SK-N-MC (cell line): ENCODE data around the gene PDCD1LG2.

Experiments used
- EZH2 ChIP-seq: fragments of 200-600 bp; sonication (generic); IDR thresholded peaks from one replicate; pipeline ENCODE4 v1.6.1; 2017; ENCODE audit warnings: antibody characterized with exemption
- POLR2AphosphoS5 ChIP-seq: IDR thresholded peaks from 2 replicates; pipeline ENCODE4 v1.6.1; 2012; ENCODE audit warnings: mild to moderate bottlenecking, low read depth, low read length, borderline replicate concordance

DNA sequence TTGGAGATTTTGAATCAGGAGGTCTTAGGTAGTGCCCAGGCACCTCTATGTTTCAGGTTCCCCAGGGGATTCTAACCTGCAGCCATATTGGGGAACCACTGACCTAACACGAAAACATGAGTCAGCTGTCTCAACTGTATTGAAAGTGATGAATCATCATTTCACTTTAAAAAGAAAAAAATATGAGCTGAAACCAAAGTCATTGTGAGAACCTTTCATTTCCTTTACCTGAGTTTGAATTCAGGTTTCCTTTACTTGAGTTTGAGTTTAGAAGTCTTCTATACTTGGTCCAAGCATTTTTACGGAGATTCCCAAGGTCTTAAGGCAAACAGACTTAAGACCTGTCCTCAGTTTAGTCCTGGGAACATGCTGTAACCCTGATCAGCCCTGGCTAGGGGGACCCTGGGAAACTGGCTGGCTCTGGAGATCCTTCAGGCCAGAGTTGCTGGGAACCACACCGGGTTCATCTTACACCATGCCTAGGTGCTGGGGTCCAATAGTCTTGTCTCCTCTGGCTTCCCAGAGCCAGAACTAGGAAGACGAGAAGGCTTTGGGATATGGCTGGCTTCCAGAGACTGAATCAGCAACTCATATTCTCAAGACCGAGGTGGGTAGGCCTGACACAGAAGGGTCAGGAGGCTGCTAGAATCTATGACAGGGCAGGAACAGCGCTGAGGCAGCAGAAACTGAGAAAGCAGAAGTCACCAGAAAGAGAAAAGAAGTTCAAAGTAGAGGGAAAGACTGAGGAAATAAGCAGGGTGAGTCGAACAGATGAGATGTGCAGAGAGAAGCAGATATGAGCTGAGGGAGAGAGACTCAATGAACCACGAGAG, 16.4 kb upstream of the PDCD1LG2 start:
- TF ChIP-seq POLR2AphosphoS5, result no peak
- TF ChIP-seq EZH2, result no peak
